PC-3 (cell line): ENCODE results near the gene NPFF. TPM values are rescaled to one million over a fixed set of nuclear protein-coding genes. Genes with fewer than 3 reads are reported as not detected.

Experiments used
- ATAC-seq: fragments of 200-7000 bp; cut with Tn5 transposase; 2 replicates; pipeline ENCODE4 v1.9.1; 2020; ENCODE audit warnings: mild to moderate bottlenecking, moderate library complexity
- BruUV-seq: library from RNA; stranded (reverse); fragments of 400-500 nt; replicated peaks from 2 replicates; lab custom pipeline; 2021; lab: Mats Ljungman, UMichigan
- CTCF ChIA-PET: fragments of 300-600 bp; sonication (Branson Sonifier 250); formaldehyde crosslinking; loops from one replicate; lab custom pipeline; 2022; ENCODE audit warnings: antibody characterized with exemption; lab: Charles Lee
- POLR2A ChIA-PET: fragments of 300-600 bp; sonication (Branson Sonifier 250); formaldehyde crosslinking; loops from one replicate; lab custom pipeline; 2022; ENCODE audit warnings: antibody characterized with exemption; ENCODE audit not compliant: unreplicated experiment; lab: Charles Lee
- DNase-seq: peaks from one replicate; pipeline ENCODE4 v3.0.0-alpha.2; 2015
- H2AFZ ChIP-seq: fragments of 300-600 bp; sonication (generic); 2 replicates; pipeline ENCODE4 v1.6.0; 2016; ENCODE audit warnings: antibody characterized with exemption, low read length
- H3F3A ChIP-seq: fragments of 300-600 bp; sonication (generic); one replicate; pipeline ENCODE4 v1.6.0; 2017; ENCODE audit warnings: antibody characterized with exemption, low read length, control low read depth, mild to moderate bottlenecking; ENCODE audit not compliant: unreplicated experiment
- H3K27ac ChIP-seq: fragments of 300-600 bp; sonication (generic); 2 replicates; pipeline ENCODE4 v1.5.1; 2016; ENCODE audit warnings: mild to moderate bottlenecking, low read length
- H3K27me3 ChIP-seq: fragments of 300-600 bp; sonication (generic); 2 replicates; pipeline ENCODE4 v1.6.1; 2016; ENCODE audit warnings: low read length, mixed read lengths
- H3K36me3 ChIP-seq: fragments of 300-600 bp; sonication (generic); 2 replicates; pipeline ENCODE4 v1.6.1; 2016; ENCODE audit warnings: low read depth, mixed run types, low read length, mixed read lengths
- H3K4me1 ChIP-seq: fragments of 300-600 bp; sonication (generic); 2 replicates; pipeline ENCODE4 v1.5.1; 2016; ENCODE audit warnings: low read length; ENCODE audit not compliant: insufficient read depth
- H3K4me2 ChIP-seq: fragments of 300-600 bp; sonication (generic); 2 replicates; pipeline ENCODE4 v1.6.0; 2016; ENCODE audit warnings: low read length
- H3K4me3 ChIP-seq: fragments of 300-600 bp; sonication (generic); 2 replicates; pipeline ENCODE4 v1.5.1; 2016; ENCODE audit warnings: mild to moderate bottlenecking, low read length, mixed read lengths
- H3K79me2 ChIP-seq: fragments of 300-600 bp; sonication (generic); 2 replicates; pipeline ENCODE4 v1.6.1; 2017; ENCODE audit warnings: low read length, mixed read lengths
- H3K9ac ChIP-seq: fragments of 300-600 bp; sonication (generic); 2 replicates; pipeline ENCODE4 v1.6.0; 2016; ENCODE audit warnings: mild to moderate bottlenecking, low read length
- H3K9me2 ChIP-seq: fragments of 300-600 bp; sonication (generic); replicated peaks from 2 replicates; pipeline ENCODE4 v1.6.1; 2016; ENCODE audit warnings: mixed run types, low read length, mixed read lengths
- H3K9me3 ChIP-seq: fragments of 300-600 bp; sonication (generic); 2 replicates; pipeline ENCODE4 v1.6.1; 2016; ENCODE audit warnings: low read length, mixed read lengths
- H4K20me1 ChIP-seq: fragments of 300-600 bp; sonication (generic); 2 replicates; pipeline ENCODE4 v1.6.1; 2016; ENCODE audit warnings: low read length, mixed read lengths
- CTCF ChIP-seq: fragments of 300-600 bp; sonication (generic); conservative IDR thresholded peaks from 2 replicates; pipeline ENCODE4 v1.5.1; 2017; ENCODE audit warnings: antibody characterized with exemption, low read depth, mild to moderate bottlenecking, low read length
- EZH2 ChIP-seq: fragments of 300-600 bp; sonication (generic); IDR thresholded peaks from one replicate; pipeline ENCODE4 v1.6.1; 2017; ENCODE audit warnings: antibody characterized with exemption, mild to moderate bottlenecking, low read length; ENCODE audit not compliant: unreplicated experiment
- EZH2phosphoT487 ChIP-seq: fragments of 300-600 bp; sonication (generic); IDR thresholded peaks from 2 replicates; pipeline ENCODE4 v1.6.1; 2018; ENCODE audit warnings: mild to moderate bottlenecking, antibody characterized with exemption, low read length, borderline replicate concordance
- intact Hi-C: fragments of 100-400 bp; cut with micrococcal nuclease; formaldehyde crosslinking; loops from 2 replicates; pipeline ENCODE4 v1.9.0; 2023
- total RNA-seq: library from RNA; depleted of rRNA; stranded (reverse); fragments of >200 nt; gene quantifications from 2 replicates; pipeline ENCODE4 v1.2.3, GENCODE V29; 2014

Gene NPFF
- total RNA-seq, 1 experiment from 2014 or later: not detected

GRCh38 chr12:53504004-53504920 lies 3.0 kb downstream of the NPFF start:
- no TSS peak for BruUV-seq
- H3K4me2 ChIP-seq: no peak overlapping the region

GRCh38 chr12:53502983-53503728 lies 4.1 kb downstream of the NPFF start:
- POLR2A ChIA-PET: no interaction called here
- Histone ChIP-seq H3K9me3 (no peaks in the 10 kb centered on the region), H3K27me3 (no peaks in the 10 kb centered on the region), H3K4me2 (no peak overlapping the region), H3K4me1 (peaks cover 37% of the 10 kb centered on the region), H4K20me1 (no peaks in the 10 kb centered on the region), H3K4me3 (no peak overlapping the region), H3K36me3 (peaks cover 21% of the 10 kb centered on the region; the same call in 1 of the 2 replicates), H3K9me2 (no peaks in the 10 kb centered on the region), H2AFZ (no peak overlapping the region), H3K79me2 (peaks cover 27% of the 10 kb centered on the region), H3F3A (no peaks in the 10 kb centered on the region), H3K27ac (no peak overlapping the region), H3K9ac (no peak overlapping the region)
- DNase-seq: no peak
- BruUV-seq: no TSS peak
- intact Hi-C loops: no loop called here
- CTCF ChIA-PET: no interaction called here
- TF ChIP-seq CTCF: no peak
- TF ChIP-seq EZH2phosphoT487: no peak
- no peak for TF ChIP-seq EZH2
- no peak for ATAC-seq

More at GRCh38 chr12:53504004-53504920, 3.0 kb downstream of the NPFF start:
- no peaks in the 10 kb centered on the region for H3K9me3 ChIP-seq
- no peak overlapping the region for H3K4me3 ChIP-seq
- ChIA-PET POLR2A (interaction anchor here (0.6 kb wide), 1 partner anchor 26 kb away, joined by 4 read pairs; no protein-coding TSS in a partner anchor), CTCF (interaction anchor here (0.6 kb wide), 1 partner anchor 96 kb away, joined by 3 read pairs; no protein-coding TSS in a partner anchor)
- H3K27me3 ChIP-seq: no peaks in the 10 kb centered on the region
- ATAC-seq: no peak
- intact Hi-C loops: no loop called here
- no peak overlapping the region for H2AFZ ChIP-seq
- H3K4me1 ChIP-seq: peaks cover 37% of the 10 kb centered on the region
- no peaks in the 10 kb centered on the region for H3K9me2 ChIP-seq
- H3K79me2 ChIP-seq: peaks cover 27% of the 10 kb centered on the region
- no peak overlapping the region for H3K27ac ChIP-seq
- H3F3A ChIP-seq: no peaks in the 10 kb centered on the region
- H4K20me1 ChIP-seq: no peaks in the 10 kb centered on the region
- no peak overlapping the region for H3K9ac ChIP-seq
- TF ChIP-seq CTCF (no peak), EZH2 (no peak), EZH2phosphoT487 (no peak)
- peaks cover 21% of the 10 kb centered on the region; the same call in 1 of the 2 replicates for H3K36me3 ChIP-seq
- no peak for DNase-seq
